ENCODE measurements around the gene STX1A.

DNA sequence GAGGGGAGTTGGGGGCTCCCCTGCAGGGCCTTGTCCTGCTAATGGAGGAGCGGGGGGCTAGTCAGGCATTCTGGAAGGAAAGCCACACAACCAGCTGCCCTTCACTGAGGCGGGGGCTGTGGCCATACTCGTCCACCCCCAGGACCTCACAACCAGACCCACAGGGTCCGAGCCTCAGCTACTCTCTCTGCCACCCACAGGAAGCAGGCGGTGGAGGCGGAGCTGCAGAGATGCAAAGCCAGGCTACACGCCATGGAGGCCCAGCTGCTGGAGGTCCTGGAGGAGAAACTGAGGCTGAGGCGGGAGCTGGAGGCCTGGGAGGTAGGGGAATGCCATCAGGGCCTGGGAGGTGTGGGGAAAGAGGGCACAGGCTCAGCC, 16.0 kb upstream of the STX1A start:
- TF ChIP-seq POLR2A (IDR thresholded peaks at IDR 0.05; ENCODE audit: low read length) = no peak
- TF ChIP-seq, protein P1, sequence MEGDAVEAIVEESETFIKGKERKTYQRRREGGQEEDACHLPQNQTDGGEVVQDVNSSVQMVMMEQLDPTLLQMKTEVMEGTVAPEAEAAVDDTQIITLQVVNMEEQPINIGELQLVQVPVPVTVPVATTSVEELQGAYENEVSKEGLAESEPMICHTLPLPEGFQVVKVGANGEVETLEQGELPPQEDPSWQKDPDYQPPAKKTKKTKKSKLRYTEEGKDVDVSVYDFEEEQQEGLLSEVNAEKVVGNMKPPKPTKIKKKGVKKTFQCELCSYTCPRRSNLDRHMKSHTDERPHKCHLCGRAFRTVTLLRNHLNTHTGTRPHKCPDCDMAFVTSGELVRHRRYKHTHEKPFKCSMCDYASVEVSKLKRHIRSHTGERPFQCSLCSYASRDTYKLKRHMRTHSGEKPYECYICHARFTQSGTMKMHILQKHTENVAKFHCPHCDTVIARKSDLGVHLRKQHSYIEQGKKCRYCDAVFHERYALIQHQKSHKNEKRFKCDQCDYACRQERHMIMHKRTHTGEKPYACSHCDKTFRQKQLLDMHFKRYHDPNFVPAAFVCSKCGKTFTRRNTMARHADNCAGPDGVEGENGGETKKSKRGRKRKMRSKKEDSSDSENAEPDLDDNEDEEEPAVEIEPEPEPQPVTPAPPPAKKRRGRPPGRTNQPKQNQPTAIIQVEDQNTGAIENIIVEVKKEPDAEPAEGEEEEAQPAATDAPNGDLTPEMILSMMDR (IDR thresholded peaks at IDR 0.05) = no peak
- no peak for TF ChIP-seq RCOR1 (IDR thresholded peaks at IDR 0.05; ENCODE audit: low read depth, low read length)
- TF ChIP-seq, protein P2, sequence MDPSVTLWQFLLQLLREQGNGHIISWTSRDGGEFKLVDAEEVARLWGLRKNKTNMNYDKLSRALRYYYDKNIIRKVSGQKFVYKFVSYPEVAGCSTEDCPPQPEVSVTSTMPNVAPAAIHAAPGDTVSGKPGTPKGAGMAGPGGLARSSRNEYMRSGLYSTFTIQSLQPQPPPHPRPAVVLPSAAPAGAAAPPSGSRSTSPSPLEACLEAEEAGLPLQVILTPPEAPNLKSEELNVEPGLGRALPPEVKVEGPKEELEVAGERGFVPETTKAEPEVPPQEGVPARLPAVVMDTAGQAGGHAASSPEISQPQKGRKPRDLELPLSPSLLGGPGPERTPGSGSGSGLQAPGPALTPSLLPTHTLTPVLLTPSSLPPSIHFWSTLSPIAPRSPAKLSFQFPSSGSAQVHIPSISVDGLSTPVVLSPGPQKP (IDR thresholded peaks at IDR 0.05; ENCODE audit: low read depth, low read length) = no peak
- no peak for TF ChIP-seq POLR2AphosphoS2 (conservative IDR thresholded peaks at IDR 0.05; ENCODE audit: low read length)
- TF ChIP-seq SMC3 (IDR thresholded peaks at IDR 0.05) = no peak
- no peak for TF ChIP-seq ESRRA (IDR thresholded peaks at IDR 0.05; ENCODE audit: borderline replicate concordance, low read length)
- TF ChIP-seq CHD4 (IDR thresholded peaks at IDR 0.05; ENCODE audit: borderline replicate concordance) = no peak
- TF ChIP-seq RAD21 (conservative IDR thresholded peaks at IDR 0.05 in 1 of 2, IDR thresholded peaks at IDR 0.05 in 1 of 2) = no peak
- TF ChIP-seq, protein P3, sequence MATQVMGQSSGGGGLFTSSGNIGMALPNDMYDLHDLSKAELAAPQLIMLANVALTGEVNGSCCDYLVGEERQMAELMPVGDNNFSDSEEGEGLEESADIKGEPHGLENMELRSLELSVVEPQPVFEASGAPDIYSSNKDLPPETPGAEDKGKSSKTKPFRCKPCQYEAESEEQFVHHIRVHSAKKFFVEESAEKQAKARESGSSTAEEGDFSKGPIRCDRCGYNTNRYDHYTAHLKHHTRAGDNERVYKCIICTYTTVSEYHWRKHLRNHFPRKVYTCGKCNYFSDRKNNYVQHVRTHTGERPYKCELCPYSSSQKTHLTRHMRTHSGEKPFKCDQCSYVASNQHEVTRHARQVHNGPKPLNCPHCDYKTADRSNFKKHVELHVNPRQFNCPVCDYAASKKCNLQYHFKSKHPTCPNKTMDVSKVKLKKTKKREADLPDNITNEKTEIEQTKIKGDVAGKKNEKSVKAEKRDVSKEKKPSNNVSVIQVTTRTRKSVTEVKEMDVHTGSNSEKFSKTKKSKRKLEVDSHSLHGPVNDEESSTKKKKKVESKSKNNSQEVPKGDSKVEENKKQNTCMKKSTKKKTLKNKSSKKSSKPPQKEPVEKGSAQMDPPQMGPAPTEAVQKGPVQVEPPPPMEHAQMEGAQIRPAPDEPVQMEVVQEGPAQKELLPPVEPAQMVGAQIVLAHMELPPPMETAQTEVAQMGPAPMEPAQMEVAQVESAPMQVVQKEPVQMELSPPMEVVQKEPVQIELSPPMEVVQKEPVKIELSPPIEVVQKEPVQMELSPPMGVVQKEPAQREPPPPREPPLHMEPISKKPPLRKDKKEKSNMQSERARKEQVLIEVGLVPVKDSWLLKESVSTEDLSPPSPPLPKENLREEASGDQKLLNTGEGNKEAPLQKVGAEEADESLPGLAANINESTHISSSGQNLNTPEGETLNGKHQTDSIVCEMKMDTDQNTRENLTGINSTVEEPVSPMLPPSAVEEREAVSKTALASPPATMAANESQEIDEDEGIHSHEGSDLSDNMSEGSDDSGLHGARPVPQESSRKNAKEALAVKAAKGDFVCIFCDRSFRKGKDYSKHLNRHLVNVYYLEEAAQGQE (IDR thresholded peaks at IDR 0.05) = no peak

Data from A549 (cell line).